Testis (tissue), 3 donors: Measurements from ENCODE around the gene CCSER1. TPM values are rescaled to one million over a fixed set of nuclear protein-coding genes. Genes with fewer than 3 reads are reported as not detected.

Experiments
- DNase-seq: peaks from one replicate; pipeline ENCODE4 v3.0.0-alpha.2; 2019
- H3K27ac ChIP-seq, 2 donors: fragments of 200-600 bp; sonication (generic); one replicate each; pipeline ENCODE4 v1.5.1; 2019
- H3K27me3 ChIP-seq: fragments of 200-600 bp; sonication (generic); one replicate; pipeline ENCODE4 v1.5.1; 2019
- H3K36me3 ChIP-seq: fragments of 200-600 bp; sonication (generic); one replicate; pipeline ENCODE4 v1.5.1; 2017; ENCODE audit warnings: low read depth; ENCODE audit errors: missing control alignments
- H3K4me1 ChIP-seq: fragments of 200-600 bp; sonication (generic); one replicate; pipeline ENCODE4 v1.5.1; 2019
- H3K4me3 ChIP-seq, 2 donors: fragments of 200-600 bp; sonication (generic); one replicate each; pipeline ENCODE4 v1.5.1; 2017 to 2019
- H3K9me3 ChIP-seq: fragments of 200-600 bp; sonication (generic); one replicate; pipeline ENCODE4 v1.5.1; 2017
- CTCF ChIP-seq, 3 experiments: fragments of 450-650 bp in 2 of 3; fragments of 200-600 bp in 1 of 3; sonication (generic) in 1 of 3; IDR thresholded peaks; one replicate each; pipeline ENCODE4 v1.5.1; 2016 to 2019; ENCODE audit warnings: antibody characterized with exemption in 3 of 3, mild to moderate bottlenecking in 2 of 3, moderate library complexity in 1 of 3
- POLR2A ChIP-seq: fragments of 450-650 bp; IDR thresholded peaks from one replicate; pipeline ENCODE4 v1.6.1; 2017; ENCODE audit warnings: antibody characterized with exemption, mild to moderate bottlenecking, moderate library complexity
- WGBS, 2 donors: methylation state at CpG; one replicate each; pipeline ENCODE4 v1.1.5; 2018; 5-methylcytosine and 5-hydroxymethylcytosine counted together
- intact Hi-C: fragments of 100-400 bp; cut with DNase I; formaldehyde crosslinking; loops from one replicate; pipeline ENCODE4 v1.15.1; 2023; ENCODE audit warnings: low total_unique reads
- polyA plus RNA-seq: library from polyadenylated mRNA; stranded (reverse); fragments of 350-450 nt; fragmentation: Illumina TruSeq; extraction: RNeasy Lipid Tissue Mini Kit (QIAGEN cat#74804); gene quantifications from one replicate; pipeline ENCODE4 v1.2.3, GENCODE V29; 2014; ENCODE audit warnings: low read depth, low replicate concordance; ENCODE audit not compliant: insufficient read depth
- small RNA-seq, 2 donors: library from RNA; depleted of rRNA; stranded (forward); fragments of <200 nt; gene quantifications; one replicate each; pipeline ENCODE3, GENCODE V24; 2016
- total RNA-seq, 2 donors: library from RNA; depleted of rRNA; stranded (reverse); fragments of >200 nt; gene quantifications; one replicate each; pipeline ENCODE4 v1.2.3, GENCODE V29; 2016

The CCSER1 gene
- total and polyA plus RNA-seq, 3 donors from 2014 or later: 20.2 to 105 (median 82.8) TPM

GRCh38 chr4:91631335-91631734, 1504.1 kb downstream of the CCSER1 start:
- H3K9me3 ChIP-seq: no peaks in the 10 kb centered on the region
- WGBS, 2 donors: 82 to 89% methylated on average over 3 of the region's 3 CpGs
- H3K4me1 ChIP-seq: no peaks in the 10 kb centered on the region
- no peak overlapping the region for H3K4me3 ChIP-seq
- H3K36me3 ChIP-seq: no peaks in the 10 kb centered on the region
- H3K27me3 ChIP-seq: no peaks in the 10 kb centered on the region
- no peak overlapping the region for H3K27ac ChIP-seq
- TF ChIP-seq CTCF (IDR thresholded peaks at IDR 0.05): no peak
- no peak for TF ChIP-seq POLR2A
- no peak for DNase-seq
- intact Hi-C loops: no loop called here

GRCh38 chr4:91636083-91636482, 1508.9 kb downstream of the CCSER1 start:
- H3K9me3 ChIP-seq: no peaks in the 10 kb centered on the region
- H3K27ac ChIP-seq: no peak overlapping the region
- TF ChIP-seq CTCF (IDR thresholded peaks at IDR 0.05): no peak
- no peak for TF ChIP-seq POLR2A
- H3K36me3 ChIP-seq: no peaks in the 10 kb centered on the region
- 52 to 61% methylated on average over 4 of the region's 4 CpGs for WGBS, 2 donors
- no peak for DNase-seq
- H3K4me1 ChIP-seq: no peaks in the 10 kb centered on the region
- H3K4me3 ChIP-seq: no peak overlapping the region
- intact Hi-C loops: no loop called here
- H3K27me3 ChIP-seq: no peaks in the 10 kb centered on the region

Small RNA genes lying within 50 kb of the gene (small RNA-seq; reads per million reads assigned to genes)
- gene AC093729.1: 0 reads per million in 2 donors
- gene TMSB4XP8: 0 reads per million in 2 donors

Other genes starting within 250 kb of the CCSER1 start
- 1 to 10 TPM; 4.8 to 7.1 TPM for gene MMRN1, start 232.5 kb upstream of the CCSER1 start, total RNA-seq
- 17.4 TPM for gene MMRN1, start 232.5 kb upstream of the CCSER1 start, polyA plus RNA-seq